Mesendoderm (in vitro differentiated cells): Measurements from ENCODE around the gene EPYC.

Experiments
- DNase-seq: peaks from one replicate; pipeline ENCODE4 v3.0.0; 2013
- H2AK5ac ChIP-seq: 2 replicates; pipeline ENCODE4 v1.6.1; 2013; ENCODE audit warnings: low read length, inconsistent platforms
- H2BK120ac ChIP-seq: 2 replicates; pipeline ENCODE4 v1.6.1; 2013; ENCODE audit warnings: low read depth, mild to moderate bottlenecking, low read length, moderate library complexity, mixed read lengths
- H2BK15ac ChIP-seq: replicated peaks from 2 replicates; pipeline ENCODE4 v1.6.1; 2013; ENCODE audit warnings: low read depth, mild to moderate bottlenecking, moderate library complexity
- H2BK5ac ChIP-seq: 2 replicates; pipeline ENCODE4 v1.6.1; 2013; ENCODE audit warnings: low read length, inconsistent platforms
- H3K18ac ChIP-seq: 2 replicates; pipeline ENCODE4 v1.6.1; 2013; ENCODE audit warnings: mild to moderate bottlenecking, low read length, mixed read lengths
- H3K23ac ChIP-seq: one replicate; pipeline ENCODE4 v1.6.1; 2013; ENCODE audit warnings: low read length
- H3K27ac ChIP-seq: 2 replicates; pipeline ENCODE4 v1.5.1; 2013; ENCODE audit warnings: low read depth, mild to moderate bottlenecking, inconsistent platforms, low read length, moderate library complexity
- H3K27me3 ChIP-seq: 2 replicates; pipeline ENCODE4 v1.6.1; 2013; ENCODE audit warnings: low read length, control low read depth, mild to moderate bottlenecking, inconsistent platforms; ENCODE audit not compliant: insufficient read depth, poor library complexity
- H3K36me3 ChIP-seq: 2 replicates; pipeline ENCODE4 v1.6.1; 2013; ENCODE audit warnings: low read length, inconsistent platforms; ENCODE audit not compliant: control insufficient read depth, insufficient read depth
- H3K4ac ChIP-seq: one replicate; pipeline ENCODE4 v1.6.1; 2013; ENCODE audit warnings: low read depth, mild to moderate bottlenecking, low read length, moderate library complexity
- H3K4me1 ChIP-seq: 2 replicates; pipeline ENCODE4 v1.6.1; 2013; ENCODE audit warnings: low read depth, low read length, inconsistent platforms; ENCODE audit not compliant: control insufficient read depth
- H3K4me2 ChIP-seq: 2 replicates; pipeline ENCODE4 v1.6.1; 2013; ENCODE audit warnings: low read length
- H3K4me3 ChIP-seq: 2 replicates; pipeline ENCODE4 v1.5.1; 2013; ENCODE audit warnings: mild to moderate bottlenecking, low read length
- H3K56ac ChIP-seq: one replicate; pipeline ENCODE4 v1.6.1; 2013; ENCODE audit warnings: low read length
- H3K79me1 ChIP-seq: 2 replicates; pipeline ENCODE4 v1.6.1; 2013; ENCODE audit warnings: low read length, inconsistent platforms
- H3K79me2 ChIP-seq: 2 replicates; pipeline ENCODE4 v1.6.1; 2013; ENCODE audit warnings: mild to moderate bottlenecking, low read length; ENCODE audit not compliant: control insufficient read depth, insufficient read depth
- H3K9ac ChIP-seq: 2 replicates; pipeline ENCODE4 v1.6.1; 2013; ENCODE audit warnings: low read length, inconsistent platforms
- H4K5ac ChIP-seq: one replicate; pipeline ENCODE4 v1.6.1; 2013; ENCODE audit warnings: low read length
- H4K8ac ChIP-seq: one replicate; pipeline ENCODE4 v1.6.1; 2013; ENCODE audit warnings: low read depth, mild to moderate bottlenecking, control low read depth, low read length, moderate library complexity
- whole genome bisulfite sequencing: extraction: QIAGEN DNeasy Blood & Tissue Kit; methylation state at CpG from one replicate; pipeline ENCODE4 v1.1.7; 2013; ENCODE audit warnings: low lambda C conversion rate, missing lambda C conversion rate; ENCODE audit not compliant: insufficient coverage; ENCODE audit errors: extremely low coverage; 5-methylcytosine and 5-hydroxymethylcytosine counted together

EPYC gene

GRCh38 chr12:91001306-91001705 is 3.5 kb downstream of the EPYC start:
- no CpG with 5 or more reads among the region's 1 CpG for WGBS
- no peak overlapping the region for H3K4ac ChIP-seq
- no peaks in the 10 kb centered on the region for H3K27me3 ChIP-seq
- H3K4me2 ChIP-seq, result no peak overlapping the region
- no peaks in the 10 kb centered on the region for H3K4me1 ChIP-seq
- no peak overlapping the region for H3K4me3 ChIP-seq
- DNase-seq, result no peak
- H3K18ac ChIP-seq, result no peak overlapping the region
- no peak overlapping the region for H2AK5ac ChIP-seq
- H3K23ac ChIP-seq, result no peak overlapping the region
- H3K79me1 ChIP-seq, result no peaks in the 10 kb centered on the region
- H2BK15ac ChIP-seq, result no peak overlapping the region
- no peak overlapping the region for H3K27ac ChIP-seq
- H2BK5ac ChIP-seq, result no peak overlapping the region
- H4K8ac ChIP-seq, result no peak overlapping the region
- H3K79me2 ChIP-seq, result no peaks in the 10 kb centered on the region
- no peak overlapping the region for H3K56ac ChIP-seq
- no peak overlapping the region for H3K9ac ChIP-seq
- H2BK120ac ChIP-seq, result no peak overlapping the region
- no peak overlapping the region for H4K5ac ChIP-seq
- H3K36me3 ChIP-seq, result no peaks in the 10 kb centered on the region

DNA sequence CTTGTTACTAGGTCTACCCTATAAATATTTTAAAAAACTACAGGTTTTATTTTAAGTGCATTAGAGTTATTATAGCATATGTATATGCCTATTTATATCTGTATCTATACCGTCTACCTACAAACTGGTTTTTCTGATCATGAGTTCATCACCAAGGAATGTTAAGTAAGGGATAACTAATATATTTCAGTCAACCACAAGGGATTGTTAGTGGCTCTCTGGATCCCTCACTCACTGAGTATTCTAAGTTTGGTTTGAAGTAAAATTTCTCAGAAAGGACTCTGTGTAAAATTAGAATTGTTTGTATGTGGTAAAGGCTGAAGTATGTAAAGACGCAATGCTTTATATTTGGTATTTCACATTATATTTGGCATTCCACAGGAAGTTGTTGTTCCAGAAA is 4.8 kb downstream of the EPYC start:
- DNase-seq, result no peak
- Histone ChIP-seq H3K18ac (no peak overlapping the region), H4K5ac (no peak overlapping the region), H3K36me3 (no peaks in the 10 kb centered on the region), H3K4ac (no peak overlapping the region), H3K9ac (no peak overlapping the region), H3K79me1 (no peaks in the 10 kb centered on the region), H2BK5ac (no peak overlapping the region), H2BK120ac (no peak overlapping the region), H3K4me3 (no peak overlapping the region), H3K56ac (no peak overlapping the region), H3K27ac (no peak overlapping the region), H2BK15ac (no peak overlapping the region), H3K4me1 (no peaks in the 10 kb centered on the region), H3K79me2 (no peaks in the 10 kb centered on the region), H3K23ac (no peak overlapping the region), H2AK5ac (no peak overlapping the region), H3K4me2 (no peak overlapping the region), H4K8ac (no peak overlapping the region), H3K27me3 (no peaks in the 10 kb centered on the region)
- 100% methylated on average over 1 of the region's 2 CpGs for WGBS

DNA sequence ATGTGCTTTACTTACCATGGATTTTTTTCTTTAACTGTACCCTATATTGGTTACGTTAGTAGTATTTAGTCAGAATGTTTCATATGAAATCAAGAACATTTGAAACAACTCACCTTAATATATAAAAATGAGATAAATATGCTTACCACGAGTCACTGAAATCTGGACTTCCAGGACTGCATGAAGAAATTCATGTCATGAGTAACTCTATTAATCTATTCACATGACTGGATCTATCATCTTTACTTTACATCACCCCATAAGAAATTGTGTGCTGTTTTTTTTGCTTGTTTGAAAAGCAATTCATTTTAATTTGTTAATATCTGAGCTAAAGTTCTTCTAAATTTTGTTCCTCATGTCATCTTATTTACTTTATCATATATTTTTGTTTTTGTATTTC is 5.2 kb downstream of the EPYC start:
- Histone ChIP-seq H3K4ac (no peak overlapping the region), H2BK15ac (no peak overlapping the region), H3K4me2 (no peak overlapping the region)

DNA sequence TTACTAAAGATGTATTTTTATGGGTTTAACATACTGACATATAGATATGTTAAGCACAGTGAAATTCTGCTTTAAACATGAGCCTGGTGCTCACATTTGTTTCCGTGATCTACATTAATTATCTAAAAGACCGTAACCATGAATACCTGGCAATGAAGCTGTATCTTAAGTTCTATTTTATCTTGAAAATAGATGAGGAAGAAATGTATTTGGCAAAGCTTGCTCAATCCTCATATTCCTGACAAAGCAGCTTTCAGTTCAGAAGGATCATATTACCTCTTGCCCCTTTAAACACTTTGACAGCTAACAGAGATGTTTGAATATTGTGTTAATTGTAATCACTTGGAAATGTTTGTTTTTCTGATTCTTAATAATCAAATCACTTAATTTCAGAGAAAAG is 9.8 kb downstream of the EPYC start:
- Histone ChIP-seq H3K23ac (no peak overlapping the region), H3K56ac (no peak overlapping the region), H2BK120ac (no peak overlapping the region), H4K8ac (no peak overlapping the region), H3K4me2 (no peak overlapping the region), H3K4me3 (no peak overlapping the region), H3K79me2 (no peaks in the 10 kb centered on the region), H2BK5ac (no peak overlapping the region), H3K79me1 (no peaks in the 10 kb centered on the region), H3K4ac (no peak overlapping the region), H2BK15ac (no peak overlapping the region), H4K5ac (no peak overlapping the region), H3K9ac (no peak overlapping the region), H3K36me3 (no peaks in the 10 kb centered on the region), H3K27me3 (no peaks in the 10 kb centered on the region), H3K4me1 (no peaks in the 10 kb centered on the region), H2AK5ac (no peak overlapping the region), H3K18ac (no peak overlapping the region), H3K27ac (no peak overlapping the region)
- no peak for DNase-seq
- no CpG with 5 or more reads among the region's 2 CpGs for WGBS

More for the DNA sequence above, 5.2 kb downstream of the EPYC start:
- Histone ChIP-seq H2BK120ac (no peak overlapping the region), H4K5ac (no peak overlapping the region), H3K9ac (no peak overlapping the region), H2AK5ac (no peak overlapping the region), H3K23ac (no peak overlapping the region), H3K79me1 (no peaks in the 10 kb centered on the region), H3K27ac (no peak overlapping the region), H3K4me1 (no peaks in the 10 kb centered on the region), H2BK5ac (no peak overlapping the region), H3K56ac (no peak overlapping the region), H4K8ac (no peak overlapping the region), H3K18ac (no peak overlapping the region), H3K36me3 (no peaks in the 10 kb centered on the region), H3K27me3 (no peaks in the 10 kb centered on the region), H3K4me3 (no peak overlapping the region), H3K79me2 (no peaks in the 10 kb centered on the region)
- no peak for DNase-seq
- no CpG with 5 or more reads among the region's 2 CpGs for WGBS

GRCh38 chr12:90991952-90992465 is 12.8 kb downstream of the EPYC start:
- Histone ChIP-seq H3K56ac (no peak overlapping the region), H3K4me3 (no peak overlapping the region), H3K27me3 (no peaks in the 10 kb centered on the region), H3K23ac (no peak overlapping the region), H4K8ac (no peak overlapping the region), H3K36me3 (no peaks in the 10 kb centered on the region), H4K5ac (no peak overlapping the region), H2AK5ac (no peak overlapping the region), H3K27ac (no peak overlapping the region), H2BK15ac (no peak overlapping the region), H2BK120ac (no peak overlapping the region), H3K4me2 (no peak overlapping the region), H3K4ac (no peak overlapping the region), H3K79me1 (no peaks in the 10 kb centered on the region), H3K4me1 (no peaks in the 10 kb centered on the region), H3K79me2 (no peaks in the 10 kb centered on the region), H2BK5ac (no peak overlapping the region), H3K9ac (no peak overlapping the region), H3K18ac (no peak overlapping the region)
- peak; percentile 46 for DNase-seq
- WGBS, result no CpG with 5 or more reads among the region's 3 CpGs

DNA sequence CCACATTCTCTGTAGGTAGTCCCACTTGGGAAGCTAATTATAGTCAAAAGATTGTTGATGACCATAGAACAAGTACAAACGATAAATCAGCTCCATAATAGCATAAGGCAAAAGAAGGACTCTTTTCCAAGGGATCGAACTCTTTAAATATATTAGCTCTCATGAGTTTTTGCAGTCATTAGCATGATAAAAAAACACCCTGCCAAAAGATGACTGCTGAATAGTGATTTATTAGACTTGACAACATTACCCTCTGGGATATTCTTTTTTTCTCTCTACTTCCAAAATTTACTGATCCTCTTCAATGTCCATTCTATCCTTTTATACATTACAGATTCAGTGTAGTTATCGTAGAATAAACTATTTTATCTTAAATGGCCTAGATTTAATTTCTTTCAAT is 14.2 kb downstream of the EPYC start:
- Histone ChIP-seq H4K8ac (no peak overlapping the region), H3K79me1 (no peaks in the 10 kb centered on the region), H3K9ac (no peak overlapping the region), H3K79me2 (no peaks in the 10 kb centered on the region), H2BK15ac (no peak overlapping the region), H3K4ac (no peak overlapping the region), H3K4me1 (no peaks in the 10 kb centered on the region), H2AK5ac (no peak overlapping the region), H2BK5ac (no peak overlapping the region), H3K4me3 (no peak overlapping the region), H3K4me2 (no peak overlapping the region), H3K18ac (no peak overlapping the region), H4K5ac (no peak overlapping the region), H2BK120ac (no peak overlapping the region), H3K56ac (no peak overlapping the region), H3K36me3 (no peaks in the 10 kb centered on the region), H3K23ac (no peak overlapping the region), H3K27me3 (no peaks in the 10 kb centered on the region), H3K27ac (no peak overlapping the region)
- no CpG with 5 or more reads among the region's 3 CpGs for WGBS
- no peak for DNase-seq
